Esophagus squamous epithelium (tissue), 5 donors: Measurements from ENCODE around the gene RBKS. TPM values are rescaled to one million over a fixed set of nuclear protein-coding genes. Genes with fewer than 3 reads are reported as not detected.

Experiments used
- DNase-seq: peaks from one replicate; lab custom pipeline; 2025; lab: John Stamatoyannopoulos, UW
- H3K27ac ChIP-seq, 4 donors: fragments of 200-600 bp; sonication (generic); one replicate each; pipeline ENCODE4 v1.5.1; 2016 to 2019; ENCODE audit warnings: mild to moderate bottlenecking in 1 of 4
- H3K27me3 ChIP-seq, 4 donors: fragments of 200-600 bp; sonication (generic); 1 replicate in 3 of 4; 2 replicates in 1 of 4; pipeline versions ENCODE4 v1.5.1 to v1.6.0; 2017 to 2021; ENCODE audit warnings: antibody characterized with exemption in 1 of 4
- H3K36me3 ChIP-seq, 3 donors: fragments of 200-600 bp; sonication (generic); one replicate each; pipeline ENCODE4 v1.5.1; 2016 to 2019
- H3K4me1 ChIP-seq, 3 donors: fragments of 200-600 bp; sonication (generic); one replicate each; pipeline ENCODE4 v1.5.1; 2017 to 2019
- H3K4me3 ChIP-seq, 4 donors: fragments of 200-600 bp; sonication (generic); 1 replicate in 3 of 4; 2 replicates in 1 of 4; pipeline ENCODE4 v1.5.1; 2016 to 2019; ENCODE audit warnings: mild to moderate bottlenecking in 2 of 4, moderate library complexity in 1 of 4
- H3K9me3 ChIP-seq, 3 donors: fragments of 200-600 bp; sonication (generic); one replicate each; pipeline ENCODE4 v1.5.1; 2016 to 2019
- POLR2A ChIP-seq, 4 donors: fragments of 450-650 bp; IDR thresholded peaks; one replicate each; pipeline ENCODE4 v1.6.1; 2017; ENCODE audit warnings: antibody characterized with exemption in 4 of 4, mild to moderate bottlenecking in 4 of 4, moderate library complexity in 3 of 4
- WGBS, 2 donors: methylation state at CpG; one replicate each; pipeline ENCODE4 v1.1.5; 2018; 5-methylcytosine and 5-hydroxymethylcytosine counted together
- intact Hi-C: fragments of 100-400 bp; cut with DNase I; formaldehyde crosslinking; loops from one replicate; pipeline ENCODE4 v1.15.0; 2022
- total RNA-seq, 4 donors: library from RNA; depleted of rRNA; stranded (reverse); fragments of >200 nt; gene quantifications; one replicate each; pipeline ENCODE4 v1.1.0, GENCODE V29; 2016
- TF ChIP-seq, protein P1 (sequence below), 6 experiments: fragments of 450-650 bp in 4 of 6; fragments of 200-600 bp in 2 of 6; sonication (generic) in 2 of 6; IDR thresholded peaks; one replicate each; pipeline ENCODE4 v1.5.1; 2016 to 2019; ENCODE audit warnings: antibody characterized with exemption in 6 of 6, mild to moderate bottlenecking in 4 of 6, moderate library complexity in 4 of 6
- donor health status: DM: yes; HTN: yes; CAD: no.

The RBKS gene
- total RNA-seq, 4 donors from 2014 or later: 1.4 to 5.2 (median 1.6) TPM

GRCh38 chr2:27914041-27914804 lies 24.0 kb upstream of the RBKS start:
- TF ChIP-seq POLR2A (IDR thresholded peaks at IDR 0.05): no peak
- TF ChIP-seq, protein P1, sequence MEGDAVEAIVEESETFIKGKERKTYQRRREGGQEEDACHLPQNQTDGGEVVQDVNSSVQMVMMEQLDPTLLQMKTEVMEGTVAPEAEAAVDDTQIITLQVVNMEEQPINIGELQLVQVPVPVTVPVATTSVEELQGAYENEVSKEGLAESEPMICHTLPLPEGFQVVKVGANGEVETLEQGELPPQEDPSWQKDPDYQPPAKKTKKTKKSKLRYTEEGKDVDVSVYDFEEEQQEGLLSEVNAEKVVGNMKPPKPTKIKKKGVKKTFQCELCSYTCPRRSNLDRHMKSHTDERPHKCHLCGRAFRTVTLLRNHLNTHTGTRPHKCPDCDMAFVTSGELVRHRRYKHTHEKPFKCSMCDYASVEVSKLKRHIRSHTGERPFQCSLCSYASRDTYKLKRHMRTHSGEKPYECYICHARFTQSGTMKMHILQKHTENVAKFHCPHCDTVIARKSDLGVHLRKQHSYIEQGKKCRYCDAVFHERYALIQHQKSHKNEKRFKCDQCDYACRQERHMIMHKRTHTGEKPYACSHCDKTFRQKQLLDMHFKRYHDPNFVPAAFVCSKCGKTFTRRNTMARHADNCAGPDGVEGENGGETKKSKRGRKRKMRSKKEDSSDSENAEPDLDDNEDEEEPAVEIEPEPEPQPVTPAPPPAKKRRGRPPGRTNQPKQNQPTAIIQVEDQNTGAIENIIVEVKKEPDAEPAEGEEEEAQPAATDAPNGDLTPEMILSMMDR (IDR thresholded peaks at IDR 0.05): no peak
- Histone ChIP-seq H3K36me3 (no peaks in the 10 kb centered on the region), H3K27me3 (no peaks in the 10 kb centered on the region), H3K4me3 (no peak overlapping the region), H3K27ac (peak overlapping the region in 3 of 4 donors; percentile 28 to 74 (median 69)), H3K4me1 (peaks cover 7 to 46% (median 17%) of the 10 kb centered on the region in 3 donors), H3K9me3 (no peaks in the 10 kb centered on the region)
- intact Hi-C loops: no loop called here
- no peak for DNase-seq
- WGBS, 2 donors: 73 to 79% methylated on average over 2 of the region's 2 CpGs

DNA sequence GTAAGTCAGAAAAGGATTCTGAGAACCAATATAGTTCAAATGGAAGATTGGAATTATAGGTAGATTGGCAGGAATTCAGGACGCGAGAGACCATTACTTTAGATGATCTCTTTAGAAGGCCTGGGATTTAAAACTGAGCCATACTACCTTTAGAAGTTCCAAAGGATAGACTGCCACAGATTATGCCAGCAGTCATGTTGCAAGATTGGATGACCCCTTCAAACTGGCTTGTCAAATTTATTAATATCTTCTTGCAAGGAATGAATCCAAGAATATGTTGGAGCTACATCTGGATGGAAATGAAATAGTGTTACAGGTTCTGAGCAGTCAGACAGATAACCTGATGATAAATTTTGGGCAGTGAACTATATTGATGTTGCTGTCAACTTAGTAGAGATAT lies 22.3 kb upstream of the RBKS start:
- WGBS, 2 donors: 92 to 94% methylated on average over 2 of the region's 2 CpGs
- intact Hi-C loops: no loop called here
- TF ChIP-seq, protein P1 (IDR thresholded peaks at IDR 0.05): no peak
- TF ChIP-seq POLR2A (IDR thresholded peaks at IDR 0.05): no peak
- H3K27me3 ChIP-seq: no peaks in the 10 kb centered on the region
- H3K36me3 ChIP-seq: no peaks in the 10 kb centered on the region
- H3K9me3 ChIP-seq: no peaks in the 10 kb centered on the region
- DNase-seq: no peak
- no peak overlapping the region for H3K4me3 ChIP-seq
- peaks cover 7 to 49% (median 17%) of the 10 kb centered on the region in 3 donors for H3K4me1 ChIP-seq
- H3K27ac ChIP-seq: no peak overlapping the region

GRCh38 chr2:27911458-27912210 lies 21.4 kb upstream of the RBKS start:
- no peaks in the 10 kb centered on the region for H3K36me3 ChIP-seq
- 94 to 97% methylated on average over 2 of the region's 2 CpGs for WGBS, 2 donors
- peaks cover 7 to 41% (median 12%) of the 10 kb centered on the region in 3 donors for H3K4me1 ChIP-seq
- H3K9me3 ChIP-seq: no peaks in the 10 kb centered on the region
- intact Hi-C loops: no loop called here
- no peak overlapping the region for H3K27ac ChIP-seq
- no peak for TF ChIP-seq POLR2A (IDR thresholded peaks at IDR 0.05)
- TF ChIP-seq, protein P1 (IDR thresholded peaks at IDR 0.05): no peak
- no peak for DNase-seq
- no peaks in the 10 kb centered on the region for H3K27me3 ChIP-seq
- H3K4me3 ChIP-seq: no peak overlapping the region

- TF ChIP-seq POLR2A (IDR thresholded peaks at IDR 0.05): no peak
- TF ChIP-seq, protein P1 (IDR thresholded peaks at IDR 0.05): no peak
- no peak overlapping the region for H3K4me3 ChIP-seq
- no peaks in the 10 kb centered on the region for H3K27me3 ChIP-seq
- no peak overlapping the region for H3K27ac ChIP-seq
- H3K36me3 ChIP-seq: no peaks in the 10 kb centered on the region
- H3K4me1 ChIP-seq: peaks cover 0 to 24% (median 0%) of the 10 kb centered on the region in 3 donors
- intact Hi-C loops: no loop called here
- no peaks in the 10 kb centered on the region for H3K9me3 ChIP-seq
- DNase-seq: no peak
- 32 to 34% methylated on average over 2 of the region's 2 CpGs for WGBS, 2 donors
Observed at GRCh38 chr2:27909901-27910300, 19.7 kb upstream of the RBKS start.

GRCh38 chr2:27907547-27907946 lies 17.4 kb upstream of the RBKS start:
- intact Hi-C loops: no loop called here
- Histone ChIP-seq H3K27ac (no peak overlapping the region), H3K27me3 (no peaks in the 10 kb centered on the region), H3K36me3 (no peaks in the 10 kb centered on the region), H3K4me1 (peaks cover 0 to 15% (median 0%) of the 10 kb centered on the region in 3 donors), H3K4me3 (no peak overlapping the region), H3K9me3 (no peaks in the 10 kb centered on the region)
- DNase-seq: no peak
- no peak for TF ChIP-seq POLR2A (IDR thresholded peaks at IDR 0.05)
- TF ChIP-seq, protein P1 (IDR thresholded peaks at IDR 0.05): no peak
- WGBS, 2 donors: 56 to 57% methylated on average over 3 of the region's 3 CpGs
